ENCODE data around the gene DSG3.
"Not testable (repeated sequence)": the region's sequence is repeated elsewhere in the genome, so short reads cannot be mapped to it uniquely, and the experiment has no call there.

DSG3 gene

GRCh38 chr18:31493171-31493570, 45.6 kb downstream of the DSG3 start:
- DNase-seq, result no peak

GRCh38 chr18:31493941-31494340, 46.4 kb downstream of the DSG3 start:
- DNase-seq, result no peak

GRCh38 chr18:31494705-31495244, 47.2 kb downstream of the DSG3 start:
- DNase-seq, result not testable (repeated sequence)

GRCh38 chr18:31497404-31497835, 49.9 kb downstream of the DSG3 start:
- DNase-seq, result no peak

GRCh38 chr18:31497836-31498573, 50.5 kb downstream of the DSG3 start, which contains the start of gene DSG2:
Gene DSG2 (plus strand): TSS chr18:31498177. CDS start chr18:31498252, 75 bp downstream.
- no peak for DNase-seq

GRCh38 chr18:31498574-31499524, 51.3 kb downstream of the DSG3 start:
- DNase-seq, result no peak

- DNase-seq, result no peak
Measured at GRCh38 chr18:31500051-31500688, 52.6 kb downstream of the DSG3 start.

- DNase-seq, result no peak
Measured at GRCh38 chr18:31503011-31503410, 55.5 kb downstream of the DSG3 start.

- no peak for DNase-seq
Measured at GRCh38 chr18:31504455-31505147, 57.1 kb downstream of the DSG3 start.

GRCh38 chr18:31505156-31505555, 57.6 kb downstream of the DSG3 start:
- DNase-seq, result no peak

- no peak for DNase-seq
Measured at GRCh38 chr18:31506024-31506742, 58.6 kb downstream of the DSG3 start.

- not testable (repeated sequence) for DNase-seq
Measured at GRCh38 chr18:31507124-31507523, 59.6 kb downstream of the DSG3 start.

- no peak for DNase-seq
Measured at GRCh38 chr18:31508781-31509180, 61.2 kb downstream of the DSG3 start.

- no peak for DNase-seq
Measured at GRCh38 chr18:31509571-31509970, 62.0 kb downstream of the DSG3 start.

GRCh38 chr18:31510319-31510718, 62.8 kb downstream of the DSG3 start:
- no peak for DNase-seq

- no peak for DNase-seq
Measured at GRCh38 chr18:31511098-31511497, 63.6 kb downstream of the DSG3 start.

- DNase-seq, result no peak
Measured at GRCh38 chr18:31512203-31512764, 64.7 kb downstream of the DSG3 start.

- DNase-seq, result no peak
Measured at GRCh38 chr18:31513189-31513935, 65.8 kb downstream of the DSG3 start.

- DNase-seq, result peak; percentile 21
Measured at GRCh38 chr18:31516437-31516836, 68.9 kb downstream of the DSG3 start.

- no peak for DNase-seq
Measured at GRCh38 chr18:31526374-31526773, 78.8 kb downstream of the DSG3 start.
